ENCODE results near the gene SLAMF6.
"Not testable (repeated sequence)": the region's sequence is repeated elsewhere in the genome, so short reads cannot be mapped to it uniquely, and the experiment has no call there.

SLAMF6 gene

DNA sequence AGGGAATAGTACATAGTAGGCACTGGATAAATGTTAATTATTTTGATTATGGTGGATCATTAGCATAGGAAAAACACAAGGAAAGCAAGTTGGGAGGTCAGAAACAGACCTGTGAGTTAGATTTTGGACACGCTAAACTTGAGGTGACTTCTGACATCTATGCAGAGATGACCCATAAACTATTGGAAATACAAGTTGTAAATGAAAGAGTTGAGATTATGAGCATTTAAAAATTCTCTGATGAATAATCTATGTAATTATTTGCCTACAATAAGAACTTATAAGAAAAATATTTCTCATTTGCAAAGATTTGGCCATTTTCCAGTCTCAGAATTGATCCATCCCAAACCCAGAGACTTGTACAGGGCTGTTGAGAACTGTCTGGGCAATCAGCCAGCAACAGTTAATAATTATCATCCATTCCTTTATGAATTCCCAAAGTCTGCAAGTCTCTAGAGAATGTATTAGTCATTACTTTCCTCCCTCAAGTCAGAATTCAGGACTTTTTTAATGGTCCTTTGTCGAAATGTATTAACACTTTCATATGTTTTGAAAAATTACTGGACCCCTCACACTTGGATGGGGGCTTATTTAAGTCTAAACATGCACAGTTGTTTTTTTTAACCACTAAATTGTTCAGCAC, 19.4 kb upstream of the SLAMF6 start:
- DNase-seq (ENCODE audit: low spot score) = no peak

DNA sequence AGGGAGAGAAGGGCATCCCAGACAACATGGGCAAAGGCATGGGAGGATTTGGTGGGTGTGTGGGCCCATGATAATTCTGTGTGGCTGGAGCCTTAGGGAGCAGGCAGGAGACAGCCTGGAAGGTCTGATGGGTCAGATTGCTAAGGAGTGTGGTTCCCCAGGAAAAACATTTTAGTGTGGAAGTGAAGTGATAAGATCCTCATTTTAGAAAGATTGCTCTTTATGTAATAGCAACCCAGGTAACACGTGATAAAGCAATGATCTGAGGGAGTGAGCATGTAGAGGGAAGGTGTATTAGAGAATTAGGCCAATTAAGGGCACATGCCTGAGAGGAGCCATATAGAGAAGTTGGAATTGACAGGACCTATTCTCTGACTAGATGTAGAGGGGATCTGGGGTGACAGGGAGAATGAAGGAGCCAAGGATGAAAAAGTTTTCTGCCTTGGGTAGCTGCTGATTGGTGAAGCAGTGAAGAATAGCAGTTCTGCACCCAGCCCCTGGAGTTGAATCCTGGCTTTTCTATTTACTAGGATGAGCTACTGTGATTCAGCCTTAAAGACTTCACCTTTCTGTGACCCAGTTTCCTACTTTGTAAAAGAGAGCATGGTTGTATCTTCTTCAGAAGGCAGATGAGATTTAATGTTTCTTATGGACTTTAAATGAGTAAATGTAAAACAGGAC, 18.7 kb upstream of the SLAMF6 start:
- no peak for DNase-seq (ENCODE audit: low spot score)

DNA sequence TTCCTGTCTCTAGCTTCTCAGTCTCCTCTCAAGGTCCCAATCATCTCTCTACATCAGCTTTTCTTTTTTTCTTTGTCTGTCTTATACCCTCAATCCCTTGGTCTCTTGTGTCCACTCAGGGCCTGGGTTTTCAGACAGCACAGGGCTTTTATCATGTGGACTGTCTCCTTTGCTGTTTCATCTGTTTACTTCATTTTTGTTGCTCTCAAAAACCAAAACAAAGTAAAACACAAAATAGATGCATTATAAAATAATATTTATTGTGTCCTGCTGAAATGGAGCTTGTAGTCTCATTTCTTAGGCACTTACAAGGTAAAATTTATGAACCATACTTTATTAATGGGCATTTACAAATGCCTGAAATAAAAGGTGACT, 17.8 kb upstream of the SLAMF6 start:
- DNase-seq (ENCODE audit: low spot score) = no peak

DNA sequence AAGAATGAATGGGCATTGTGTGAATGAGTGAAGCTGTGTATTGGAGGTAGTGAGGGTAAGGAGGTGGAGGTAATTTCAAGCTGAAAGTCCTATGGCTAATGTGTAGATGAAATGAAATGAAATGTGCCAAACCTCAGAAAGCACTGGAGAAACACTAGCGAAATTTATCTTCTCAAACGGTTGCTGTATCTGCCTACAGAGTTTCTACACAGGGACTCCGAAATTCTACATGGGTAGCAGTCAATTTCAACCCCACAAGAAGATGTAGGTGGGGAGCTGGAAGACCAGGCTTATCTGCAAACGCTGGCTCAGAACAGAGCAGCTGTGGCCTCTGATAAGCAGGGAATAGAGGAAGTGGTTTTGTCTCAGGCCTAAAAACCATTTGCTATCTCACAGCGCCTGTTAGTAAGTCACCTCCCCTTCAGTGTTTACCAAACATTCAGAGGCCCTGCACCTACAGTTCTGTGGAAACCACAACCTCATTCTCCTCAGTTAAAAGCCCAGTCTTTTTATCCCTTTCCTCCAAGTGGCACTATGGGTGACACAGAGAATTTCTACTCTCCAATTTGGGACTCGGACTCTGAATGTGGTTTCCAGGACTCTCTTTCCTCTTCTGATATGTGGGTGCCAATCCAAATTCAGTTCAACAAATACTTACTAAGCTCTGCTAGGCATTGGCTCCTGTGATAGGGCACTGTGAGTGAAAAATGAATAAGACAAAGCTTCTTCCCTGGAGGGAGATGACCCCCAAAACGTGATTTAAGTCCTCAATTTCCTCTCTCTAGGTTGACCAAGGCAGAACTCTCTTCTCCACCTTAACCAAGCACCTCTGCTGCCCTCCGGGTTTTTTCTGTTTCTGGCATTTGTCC, 17.2 kb upstream of the SLAMF6 start:
- DNase-seq (ENCODE audit: low spot score) = peak; percentile 26

DNA sequence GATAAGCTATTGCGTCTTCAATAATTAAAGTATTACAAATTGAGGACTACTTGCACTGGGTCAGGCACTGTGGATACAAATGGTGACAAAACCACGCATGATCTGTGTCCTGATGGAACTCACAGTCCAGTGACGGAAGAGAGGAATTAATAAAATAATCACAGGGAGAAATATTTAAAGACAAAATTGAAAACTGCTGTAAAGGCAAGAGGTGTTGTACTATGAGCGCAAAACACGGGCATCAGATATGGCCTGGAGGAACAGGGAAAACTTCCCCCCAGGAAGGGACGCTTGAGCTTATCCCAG, 16.6 kb upstream of the SLAMF6 start:
- DNase-seq (ENCODE audit: low spot score) = no peak

DNA sequence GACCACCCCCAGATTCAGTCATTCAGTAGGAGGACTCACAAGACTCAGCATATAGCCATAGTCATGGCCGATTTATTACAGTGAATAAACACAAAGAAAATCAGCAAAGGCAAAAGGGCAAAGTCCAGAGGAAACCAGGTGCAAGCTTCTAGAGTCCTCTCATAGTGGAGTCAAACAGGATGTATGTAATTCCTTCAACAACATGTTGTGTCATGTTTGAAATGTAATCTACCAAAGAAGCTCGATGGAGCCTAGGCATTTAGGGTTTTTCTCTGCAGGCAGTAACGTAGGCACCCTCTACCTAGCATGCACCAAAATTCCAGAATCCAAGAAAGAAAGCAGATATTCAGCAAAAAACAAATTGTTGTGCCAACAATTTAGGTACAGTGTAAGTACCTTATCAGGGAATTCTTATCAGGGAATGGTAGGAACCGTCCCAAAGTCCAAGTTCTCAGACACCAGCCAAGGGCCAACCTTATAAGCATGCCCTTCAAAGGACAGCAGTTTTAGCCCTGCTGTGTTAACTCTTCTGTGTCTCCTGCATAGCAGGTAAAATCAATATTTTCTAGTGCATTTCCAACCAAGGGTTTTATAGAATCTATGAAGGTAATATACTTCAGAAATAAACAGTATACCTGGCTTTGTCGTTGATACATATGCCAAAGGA, 16.1 kb upstream of the SLAMF6 start:
- DNase-seq (ENCODE audit: low spot score) = peak; percentile 35

DNA sequence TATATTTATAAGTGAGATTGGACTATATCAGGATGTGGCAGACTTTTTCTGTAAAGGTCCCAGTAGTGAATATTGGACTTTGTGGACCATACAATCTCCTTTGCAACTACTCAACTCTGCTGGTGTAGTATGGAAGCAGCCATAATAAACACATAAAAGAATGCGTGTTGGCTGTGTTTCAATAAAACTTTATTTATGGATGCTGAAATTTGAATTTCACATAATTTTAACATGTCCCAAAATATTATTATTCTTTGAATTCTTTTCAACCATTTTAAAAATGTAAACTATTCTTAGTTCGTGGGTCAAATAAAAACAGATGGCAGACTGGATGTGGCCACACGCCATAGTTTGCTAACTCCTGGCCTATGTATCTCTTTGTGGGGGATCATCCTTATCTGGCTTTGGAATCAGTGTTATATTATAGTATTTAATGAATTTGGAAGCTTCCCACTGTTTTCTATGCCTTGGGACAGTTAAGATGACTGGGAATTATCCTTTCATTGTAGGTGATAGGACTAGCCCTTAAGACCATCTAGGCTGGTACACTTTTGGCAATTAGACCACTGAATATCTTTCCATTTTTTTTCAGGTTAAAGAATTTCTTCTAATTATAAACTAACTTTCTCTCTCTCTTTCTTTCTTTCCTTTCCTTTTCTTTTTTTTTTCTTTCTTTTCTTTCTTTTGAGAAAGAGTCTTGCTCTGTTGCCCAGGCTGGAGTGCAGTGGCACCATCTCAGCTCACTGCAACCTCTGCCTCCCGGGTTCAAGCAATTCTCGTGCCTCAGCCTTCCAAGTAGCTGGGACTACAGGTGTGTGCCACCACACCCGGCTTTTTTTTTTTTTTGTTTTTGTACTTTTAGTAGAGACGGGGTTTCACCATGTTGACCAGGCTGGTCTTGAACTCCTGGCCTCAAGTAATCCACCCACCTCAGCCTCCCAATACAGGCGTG, 14.9 kb upstream of the SLAMF6 start:
- no peak for DNase-seq (ENCODE audit: low spot score)

DNA sequence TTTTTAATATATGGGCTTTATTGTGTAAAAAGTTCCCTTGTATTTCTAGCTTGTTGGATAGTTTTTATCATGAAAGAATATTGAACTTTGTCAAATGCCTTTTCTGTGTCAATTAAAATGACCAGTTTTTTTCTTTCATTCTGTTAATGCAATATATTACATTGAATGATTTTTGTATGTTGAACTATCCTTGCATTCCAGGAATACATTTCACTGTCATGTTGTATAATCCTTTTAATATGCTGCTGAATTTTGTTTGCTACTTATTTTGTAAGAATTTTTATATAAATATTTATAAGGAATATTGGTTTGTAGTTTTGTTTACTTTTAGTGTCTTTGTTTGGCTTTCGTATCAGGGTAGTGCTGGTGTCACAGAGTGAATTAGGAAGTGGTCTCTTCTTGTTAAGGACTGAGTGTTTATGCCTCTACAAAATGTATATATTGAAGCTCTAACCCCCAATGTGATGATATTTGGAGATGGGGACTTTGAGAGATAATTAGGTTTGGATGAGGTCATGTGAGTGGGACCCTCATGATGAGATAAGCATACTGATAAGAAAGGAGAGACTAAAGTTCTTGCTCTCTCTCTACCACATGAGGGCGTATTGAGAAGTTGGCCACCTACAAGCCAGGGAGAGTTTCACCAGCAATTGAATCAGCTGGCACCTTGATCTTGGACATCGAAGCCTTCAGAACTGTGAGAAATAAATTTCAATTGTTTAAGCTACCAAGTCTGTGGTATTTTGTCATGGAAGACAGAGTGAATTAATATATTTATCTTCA, 12.0 kb upstream of the SLAMF6 start:
- no peak for DNase-seq (ENCODE audit: low spot score)

DNA sequence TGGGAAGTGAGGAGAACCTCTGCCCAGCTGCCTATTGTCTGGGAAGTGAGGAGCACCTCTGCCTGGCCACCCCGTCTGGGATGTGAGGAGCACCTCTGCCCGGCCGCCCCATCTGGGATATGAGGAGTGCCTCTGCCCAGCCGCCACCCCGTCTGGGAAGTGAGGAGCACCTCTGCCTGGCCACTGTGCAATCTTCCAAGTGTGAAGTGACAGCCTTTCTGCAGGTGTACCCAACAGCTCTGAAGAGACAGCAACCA, 9.4 kb upstream of the SLAMF6 start:
- DNase-seq (ENCODE audit: low spot score) = not testable (repeated sequence)

DNA sequence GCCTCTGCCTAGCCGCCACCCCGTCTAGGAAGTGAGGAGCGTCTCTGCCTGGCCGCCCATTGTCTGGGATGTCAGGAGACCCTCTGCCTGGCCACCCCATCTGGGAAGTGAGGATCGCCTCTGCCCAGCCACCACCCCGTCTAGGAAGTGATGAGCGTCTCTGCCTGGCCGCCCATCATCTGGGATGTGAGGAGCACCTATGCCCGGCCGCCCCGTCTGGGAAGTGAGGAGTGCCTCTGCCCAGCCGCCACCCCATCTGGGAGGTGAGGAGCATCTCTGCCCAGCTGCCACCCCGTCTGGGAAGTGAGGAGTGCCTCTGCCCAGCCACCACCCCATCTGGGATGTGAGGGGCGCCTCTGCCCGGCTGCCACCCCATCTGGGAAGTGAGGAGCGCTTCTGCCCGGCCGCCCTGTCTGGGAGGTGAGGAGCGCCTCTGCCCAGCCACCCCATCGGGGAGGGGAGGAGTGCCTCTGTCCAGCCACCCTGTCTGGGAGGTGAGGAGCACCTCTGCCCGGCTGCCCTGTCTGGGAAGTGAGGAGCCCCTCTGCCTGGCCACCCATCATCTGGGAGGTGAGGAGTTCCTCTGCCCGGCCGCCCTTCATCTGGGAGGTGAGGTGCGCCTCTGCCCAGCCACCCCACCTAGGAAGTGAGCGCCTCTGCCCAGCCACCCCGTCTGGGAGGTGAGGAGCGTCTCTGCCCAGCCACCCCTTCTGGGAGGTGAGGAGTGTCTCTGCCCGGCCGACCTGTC, 8.9 kb upstream of the SLAMF6 start:
- DNase-seq (ENCODE audit: low spot score) = not testable (repeated sequence)

DNA sequence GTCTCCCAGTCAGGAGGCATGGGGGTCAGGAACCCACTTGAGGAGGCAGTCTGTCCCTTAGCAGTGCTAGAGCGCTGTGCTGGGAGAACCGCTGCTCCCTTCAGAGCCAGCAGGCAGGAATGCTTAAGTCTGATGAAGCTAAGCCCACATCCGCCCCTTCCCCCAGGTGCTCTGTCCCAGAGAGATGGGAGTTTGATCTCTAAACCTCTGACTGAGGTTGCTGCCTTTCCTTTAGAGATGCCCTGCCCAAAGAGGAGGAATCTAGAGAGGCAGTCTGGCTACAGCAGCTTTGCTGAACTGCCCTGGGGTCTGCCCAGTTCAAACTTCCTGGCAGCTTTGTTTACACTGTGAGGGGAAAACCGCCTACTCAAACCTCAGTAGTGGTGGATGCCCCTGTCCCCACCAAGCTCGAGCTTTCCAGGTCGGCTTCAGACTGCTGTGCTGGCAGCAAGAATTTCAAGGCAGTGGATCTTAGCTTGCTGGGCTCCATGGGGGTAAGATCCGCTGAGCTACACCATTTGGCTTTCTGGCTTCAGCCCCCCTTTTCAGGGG, 6.4 kb upstream of the SLAMF6 start:
- DNase-seq (ENCODE audit: low spot score) = not testable (repeated sequence)

DNA sequence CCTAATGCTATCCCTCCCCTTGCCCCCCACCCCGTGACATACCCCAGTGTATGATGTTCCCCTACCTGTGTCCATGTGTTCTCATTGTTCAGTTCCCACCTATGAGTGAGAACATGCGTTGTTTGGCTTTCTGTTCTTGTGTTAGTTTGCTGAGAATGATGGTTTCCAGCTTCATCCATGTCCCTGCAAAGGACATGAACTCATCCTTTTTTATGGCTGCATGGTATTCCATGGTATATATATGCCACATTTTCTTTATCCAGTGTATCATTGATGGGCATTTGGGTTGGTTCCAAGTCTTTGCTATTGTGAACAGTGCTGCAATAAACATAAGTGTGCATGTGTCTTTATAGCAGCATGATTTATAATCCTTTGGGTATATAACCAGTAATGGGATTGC, 734 bp upstream of the SLAMF6 start:
- not testable (repeated sequence) for DNase-seq (ENCODE audit: low spot score)

DNA sequence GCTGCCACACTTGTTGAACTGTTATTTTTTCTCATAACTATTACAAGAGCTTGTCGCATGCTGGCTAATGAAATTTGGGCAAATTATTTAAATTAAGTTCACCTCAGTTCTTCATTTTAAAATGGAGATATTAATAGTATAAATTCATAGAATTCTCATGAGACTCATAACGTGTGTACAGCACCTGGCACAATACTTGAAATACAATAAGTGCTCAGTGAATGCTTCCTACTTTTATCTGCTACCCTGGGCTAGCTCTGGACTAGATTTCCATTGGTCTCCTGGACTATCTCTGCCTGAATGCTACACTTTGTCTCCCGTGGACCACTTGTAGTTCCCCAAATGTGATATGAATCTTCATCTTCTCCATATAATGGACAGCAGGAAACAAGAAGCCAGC, 919 bp downstream of the SLAMF6 start:
- no peak for DNase-seq (ENCODE audit: low spot score)

DNA sequence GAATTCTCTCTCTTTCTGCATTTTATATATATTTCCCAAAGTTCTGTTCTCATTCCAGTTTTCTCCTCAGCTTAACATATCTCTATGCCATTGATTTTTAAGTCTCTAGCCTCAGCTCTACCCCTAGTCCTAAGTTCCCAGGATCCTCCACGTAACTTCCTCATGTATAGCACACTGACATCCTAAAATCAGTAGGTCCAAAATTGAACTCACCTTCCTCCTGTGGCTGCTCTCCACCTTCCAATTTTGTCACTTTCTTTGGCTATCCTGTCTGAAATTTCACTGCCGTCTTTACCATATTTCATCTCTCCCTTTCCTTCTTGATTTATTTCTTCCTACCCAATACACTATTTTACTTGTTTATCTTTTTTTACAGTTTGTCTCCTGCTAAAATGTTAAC, 1.5 kb downstream of the SLAMF6 start:
- DNase-seq (ENCODE audit: low spot score) = no peak

DNA sequence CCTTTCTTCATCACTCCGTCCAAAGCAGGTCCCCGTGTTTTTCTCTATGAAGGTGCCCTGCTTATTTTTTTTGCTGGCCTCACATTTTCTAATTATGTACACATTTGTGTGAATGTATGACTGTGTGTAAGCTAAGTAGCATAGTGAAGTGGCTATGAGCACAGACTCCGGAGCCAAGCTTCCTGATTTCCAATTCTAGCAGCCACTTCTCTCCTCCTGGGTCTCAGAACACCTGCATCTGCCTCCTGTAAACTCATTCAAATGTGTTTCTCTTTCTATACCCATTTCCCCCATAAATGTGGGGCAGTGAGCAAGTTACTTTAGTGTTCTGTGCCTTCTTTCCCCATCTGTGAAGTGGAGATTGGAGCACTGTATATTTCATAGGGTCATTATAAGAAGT, 2.1 kb downstream of the SLAMF6 start:
- DNase-seq (ENCODE audit: low spot score) = no peak

DNA sequence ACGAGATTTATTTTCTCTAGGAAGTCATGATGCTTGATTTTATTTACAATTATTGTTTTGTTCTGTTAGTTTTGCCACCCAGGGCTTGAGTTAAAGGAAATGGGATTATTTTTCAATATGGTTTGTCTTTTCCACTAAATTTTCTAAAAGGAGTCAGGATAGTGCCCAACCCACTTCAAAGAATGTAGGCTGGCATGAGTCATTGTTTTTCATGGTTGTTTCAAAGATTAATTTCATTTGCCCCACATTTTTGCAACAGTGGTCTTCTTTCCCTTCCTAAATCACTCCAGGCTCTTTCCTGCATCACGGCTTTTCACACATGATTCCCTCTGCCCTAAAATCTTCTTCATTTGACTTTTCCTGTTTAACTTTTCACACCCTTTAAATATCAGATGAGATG, 2.5 kb downstream of the SLAMF6 start:
- no peak for DNase-seq (ENCODE audit: low spot score)

DNA sequence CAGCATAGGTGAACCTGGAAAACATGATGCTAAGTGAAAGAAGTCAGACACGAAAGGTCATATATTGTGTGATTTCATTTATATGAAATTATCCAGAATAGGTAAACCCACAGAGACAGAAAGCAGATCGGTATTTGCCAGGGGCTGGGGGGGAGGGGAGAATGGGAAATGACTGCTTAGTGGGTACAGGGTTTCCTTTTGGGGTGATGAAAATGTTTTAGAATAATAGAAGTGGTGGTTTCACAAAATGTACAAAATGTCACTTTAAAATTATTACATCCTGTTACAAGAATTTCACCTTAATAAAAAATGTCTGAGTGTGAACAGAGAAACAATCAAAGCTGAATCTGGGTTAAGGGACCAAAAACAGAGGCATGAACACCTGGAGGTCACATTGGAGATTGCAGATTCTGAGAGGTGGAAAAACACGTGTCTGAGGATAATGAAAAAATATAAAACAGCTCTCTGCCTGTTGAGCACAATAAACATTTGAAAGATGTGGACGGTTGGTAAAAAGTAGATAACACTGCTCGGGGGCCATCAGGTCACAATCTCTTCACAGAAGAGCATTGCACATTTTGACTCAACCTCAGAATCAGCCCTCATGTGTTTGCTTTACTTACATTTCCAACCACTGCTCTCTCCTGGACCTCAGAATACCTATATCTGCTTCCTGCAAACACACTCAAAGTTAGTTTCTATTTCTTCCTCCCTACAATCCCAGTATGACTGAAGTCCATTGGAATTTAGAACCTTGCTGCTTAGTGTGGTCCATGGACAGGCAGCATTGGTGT, 3.2 kb downstream of the SLAMF6 start:
- DNase-seq (ENCODE audit: low spot score) = no peak

DNA sequence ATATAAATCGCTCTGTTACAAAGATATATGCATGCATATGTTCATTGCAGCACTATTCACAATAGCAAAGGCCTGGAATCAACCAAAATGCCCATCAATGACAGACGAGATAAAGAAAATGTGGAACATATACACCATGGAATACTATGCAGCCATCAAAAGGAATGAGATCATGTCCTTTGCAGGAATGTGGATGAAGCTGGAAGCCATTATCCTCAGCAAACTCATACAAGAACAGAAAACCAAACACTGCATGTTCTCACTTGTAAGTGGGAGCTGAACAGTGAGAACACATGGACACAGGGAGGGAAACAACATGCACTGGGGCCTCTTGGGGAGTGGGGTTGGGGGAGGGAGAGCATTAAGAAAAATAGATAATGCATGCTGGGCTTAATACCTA, 5.5 kb downstream of the SLAMF6 start:
- DNase-seq (ENCODE audit: low spot score) = not testable (repeated sequence)

DNA sequence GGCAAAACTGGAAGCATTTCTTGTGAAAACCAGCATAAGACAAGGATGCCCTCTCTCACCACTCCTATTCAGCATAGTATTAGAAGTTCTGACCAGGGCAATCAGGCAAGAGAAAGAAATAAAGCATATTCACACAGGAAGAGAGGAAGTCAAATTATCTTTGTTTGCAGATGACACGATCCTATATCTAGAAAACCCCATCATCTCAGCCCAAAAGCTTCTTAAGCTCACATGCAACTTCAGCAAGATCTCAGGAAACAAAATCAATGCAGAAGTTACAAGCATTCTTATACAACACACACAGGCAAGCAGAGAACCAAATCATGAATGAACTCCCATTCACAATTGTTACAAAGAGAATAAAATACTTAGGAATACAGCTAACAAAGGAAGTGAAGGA, 7.1 kb downstream of the SLAMF6 start:
- not testable (repeated sequence) for DNase-seq (ENCODE audit: low spot score)

All from HuH-7 (cell line).